ENCODE measurements around the gene BDNF. TPM values are rescaled to one million over a fixed set of nuclear protein-coding genes. Genes with fewer than 3 reads are reported as not detected.
"Not testable (repeated sequence)": the region's sequence is repeated elsewhere in the genome, so short reads cannot be mapped to it uniquely, and the experiment has no call there.

BDNF gene
- total RNA-seq, result not detected

DNA sequence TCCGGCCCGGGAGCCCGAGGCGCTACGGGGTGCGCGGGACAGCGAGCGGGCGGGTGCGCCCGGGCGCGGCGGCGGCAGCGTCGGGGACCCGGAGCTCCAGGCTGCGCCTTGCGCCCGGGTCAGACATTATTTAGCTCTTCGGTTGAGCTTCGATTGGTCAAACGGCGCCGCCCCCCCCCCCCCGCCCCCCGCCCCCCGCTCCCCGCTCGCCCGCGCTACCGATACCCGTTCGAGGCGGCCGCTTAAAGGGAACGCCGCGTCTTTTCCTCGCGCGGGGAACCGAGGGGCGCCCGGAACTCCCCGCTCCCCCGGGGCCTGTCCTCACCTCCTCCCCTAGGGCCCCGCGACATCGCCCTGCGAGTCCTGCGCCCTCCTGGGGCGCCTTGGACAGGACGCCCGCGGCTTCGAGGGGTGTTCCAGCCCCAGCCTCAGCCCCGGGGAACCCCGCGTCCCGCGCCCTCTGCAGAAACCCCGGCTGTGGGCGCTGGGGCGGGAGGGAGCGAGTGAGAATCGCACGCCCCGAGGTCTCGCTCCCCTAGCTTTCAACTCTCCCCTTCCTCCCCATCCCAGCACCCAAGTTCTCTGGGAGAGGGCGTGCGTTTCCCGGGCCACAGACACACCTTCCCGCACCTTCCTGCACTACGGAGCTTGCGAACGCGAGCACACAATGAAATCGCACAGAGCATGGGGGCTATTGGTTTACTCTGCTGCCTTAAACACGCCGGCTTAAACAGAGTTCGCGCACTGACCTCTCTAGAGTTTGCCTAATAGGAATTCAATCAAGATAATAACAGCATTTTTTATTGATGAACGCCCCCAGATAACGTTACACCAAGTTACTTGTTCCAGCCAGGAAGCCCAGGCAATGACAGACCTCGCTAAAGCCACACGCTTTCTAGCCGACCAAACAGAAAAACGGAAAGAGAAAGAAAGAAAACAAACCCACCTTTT, at the start of gene BDNF:
Gene BDNF (minus strand): TSS at position 105 of the 951 bp plus-strand sequence. CDS start 41,891 bp downstream, outside the sequence.
- Mint-ChIP-seq H3K27ac (no peak within 1 kb of the TSS), H3K9me3 (no peaks in the 10 kb centered on the region), H3K27me3 (peaks cover 81% of the 10 kb centered on the region), H3K4me3 (peak within 1 kb of the TSS; percentile 81), H3K4me1 (peaks cover 21% of the 10 kb centered on the region), H3K36me3 (no peaks in the 10 kb centered on the region)
- no peak for ATAC-seq (ENCODE audit: low read depth)
- peak; percentile 44 for DNase-seq
- POLR2A ChIA-PET, result no interaction called here

DNA sequence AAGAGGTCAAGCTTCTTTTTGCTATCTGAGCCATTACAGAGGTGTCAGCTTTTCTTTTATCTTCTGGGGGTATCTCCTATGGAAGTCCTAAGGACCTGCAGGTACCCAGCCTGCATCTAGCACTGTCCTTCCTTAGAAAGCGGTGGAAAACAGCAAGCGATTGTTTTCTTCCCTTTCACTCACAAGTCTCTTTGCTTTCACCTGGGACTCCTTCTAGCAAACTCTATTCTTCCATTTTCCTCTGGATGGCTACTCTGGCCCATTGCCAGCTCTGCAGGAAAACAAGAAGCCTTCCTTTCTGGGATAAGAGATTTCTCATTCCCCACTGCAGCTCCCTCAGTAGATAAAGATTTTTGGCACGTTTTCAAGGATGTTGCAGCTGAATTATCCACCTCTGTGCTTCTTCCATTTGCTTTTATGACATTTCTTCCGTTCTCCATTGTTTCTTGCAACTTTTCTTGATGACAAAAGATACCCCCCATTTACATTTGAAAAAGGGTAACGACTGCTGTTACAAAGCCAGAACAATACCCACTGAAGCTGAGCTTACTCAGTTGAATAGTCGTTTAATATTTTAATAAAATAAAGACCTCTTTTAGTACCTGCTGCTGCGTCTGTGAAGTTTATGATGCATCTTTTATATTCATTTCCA, 40.2 kb upstream of the BDNF start:
- POLR2A ChIA-PET, result no interaction called here
- H3K36me3 Mint-ChIP-seq, result no peaks in the 10 kb centered on the region
- ATAC-seq (ENCODE audit: low read depth) (no peak), DNase-seq (no peak)
- no peaks in the 10 kb centered on the region for H3K9me3 Mint-ChIP-seq
- no peak overlapping the region for H3K4me3 Mint-ChIP-seq
- H3K27ac Mint-ChIP-seq, result no peak overlapping the region
- peaks cover 3% of the 10 kb centered on the region for H3K27me3 Mint-ChIP-seq
- no peaks in the 10 kb centered on the region for H3K4me1 Mint-ChIP-seq

DNA sequence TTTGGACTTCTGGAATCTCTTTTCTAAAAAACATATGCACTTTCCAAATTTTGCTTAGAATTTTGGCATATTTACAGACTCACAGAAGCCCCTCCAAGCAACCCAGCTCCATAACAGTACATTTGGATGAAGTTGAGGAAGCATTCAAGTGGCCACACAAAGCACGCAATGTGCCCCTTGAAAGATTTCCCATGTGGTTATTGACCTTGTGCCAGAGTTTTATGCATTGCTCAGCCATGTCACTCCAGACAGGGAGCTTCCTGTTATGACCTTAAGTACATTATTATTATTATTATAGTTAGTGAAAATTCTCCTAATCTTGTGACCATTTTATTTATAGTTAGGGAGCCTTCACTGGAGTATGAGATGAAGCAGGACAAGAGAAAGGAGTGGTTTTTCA, 35.0 kb upstream of the BDNF start:
- DNase-seq, result no peak
- no peak for ATAC-seq (ENCODE audit: low read depth)
- peaks cover 3% of the 10 kb centered on the region for H3K27me3 Mint-ChIP-seq

GRCh38 chr11:27731803-27732202, 31.5 kb upstream of the BDNF start:
- H3K27me3 Mint-ChIP-seq; H3K9me3 Mint-ChIP-seq; ATAC-seq (ENCODE audit: low read depth); H3K4me1 Mint-ChIP-seq; H3K27ac Mint-ChIP-seq; H3K36me3 Mint-ChIP-seq; DNase-seq; POLR2A ChIA-PET; H3K4me3 Mint-ChIP-seq: not testable (repeated sequence)

More for the DNA sequence above, 35.0 kb upstream of the BDNF start:
- no peaks in the 10 kb centered on the region for H3K4me1 Mint-ChIP-seq
- no peak overlapping the region for H3K27ac Mint-ChIP-seq
- no peaks in the 10 kb centered on the region for H3K9me3 Mint-ChIP-seq
- no peaks in the 10 kb centered on the region for H3K36me3 Mint-ChIP-seq
- POLR2A ChIA-PET, result no interaction called here
- no peak overlapping the region for H3K4me3 Mint-ChIP-seq

- H3K4me1 Mint-ChIP-seq, result no peaks in the 10 kb centered on the region
- DNase-seq (no peak), ATAC-seq (ENCODE audit: low read depth) (no peak)
- no peak overlapping the region for H3K27ac Mint-ChIP-seq
- H3K4me3 Mint-ChIP-seq, result no peak overlapping the region
- H3K27me3 Mint-ChIP-seq, result peaks cover 21% of the 10 kb centered on the region
- POLR2A ChIA-PET, result no interaction called here
- H3K36me3 Mint-ChIP-seq, result no peaks in the 10 kb centered on the region
- no peaks in the 10 kb centered on the region for H3K9me3 Mint-ChIP-seq
These were observed 26.7 kb upstream of the BDNF start for GRCh38 chr11:27726981-27727380.

DNA sequence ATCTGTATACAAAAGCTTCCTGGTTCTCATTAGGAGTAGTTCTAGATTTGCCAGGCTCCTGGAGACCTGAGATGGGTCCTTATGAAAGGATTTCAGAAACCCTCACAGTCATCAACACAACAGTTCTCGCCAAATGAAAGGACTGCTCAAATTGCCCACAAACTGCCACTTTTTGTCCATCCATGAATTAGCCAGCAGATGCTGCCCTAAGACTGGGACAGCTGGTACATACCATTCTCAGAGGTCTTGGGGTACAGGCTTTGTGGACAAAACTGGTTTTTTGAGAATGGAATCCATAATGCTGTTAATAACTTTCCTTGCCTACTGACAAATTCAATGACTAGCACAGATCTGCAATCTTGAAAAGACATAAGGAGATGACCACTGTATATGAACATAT, 23.4 kb upstream of the BDNF start:
- peaks cover 3% of the 10 kb centered on the region for H3K4me1 Mint-ChIP-seq
- POLR2A ChIA-PET, result no interaction called here
- H3K9me3 Mint-ChIP-seq, result peaks cover 3% of the 10 kb centered on the region
- peaks cover 49% of the 10 kb centered on the region for H3K27me3 Mint-ChIP-seq
- H3K4me3 Mint-ChIP-seq, result no peak overlapping the region
- H3K36me3 Mint-ChIP-seq, result peaks cover 6% of the 10 kb centered on the region
- no peak overlapping the region for H3K27ac Mint-ChIP-seq
- ATAC-seq (ENCODE audit: low read depth) (no peak), DNase-seq (no peak)

DNA sequence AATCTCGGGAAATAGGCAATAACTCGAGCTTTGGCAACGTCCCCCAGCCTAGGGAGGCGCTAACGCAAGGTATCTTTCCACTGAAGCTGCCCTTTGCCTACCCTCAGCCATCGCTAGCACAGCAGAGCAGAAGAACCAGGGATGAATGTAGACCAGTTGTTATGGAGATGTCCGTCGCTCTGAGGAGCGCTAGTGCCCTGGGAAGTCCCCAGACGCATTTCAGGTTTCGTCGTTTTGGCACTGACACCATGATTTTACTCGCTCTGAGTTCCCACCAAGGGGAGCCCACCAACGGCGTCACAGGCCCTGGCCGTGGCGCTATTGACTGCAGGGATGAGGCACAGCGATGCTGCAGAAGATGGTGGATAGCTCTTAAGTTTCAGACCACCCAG, 22.7 kb upstream of the BDNF start:
- ATAC-seq (ENCODE audit: low read depth) (no peak), DNase-seq (no peak)
- Mint-ChIP-seq H3K27me3 (peaks cover 57% of the 10 kb centered on the region), H3K9me3 (peaks cover 5% of the 10 kb centered on the region), H3K27ac (no peak overlapping the region), H3K4me1 (peaks cover 3% of the 10 kb centered on the region), H3K4me3 (no peak overlapping the region), H3K36me3 (peaks cover 8% of the 10 kb centered on the region)
- POLR2A ChIA-PET, result no interaction called here

GRCh38 chr11:27722117-27722952, 22.1 kb upstream of the BDNF start:
- Mint-ChIP-seq H3K4me1 (peaks cover 3% of the 10 kb centered on the region), H3K27ac (no peak overlapping the region), H3K9me3 (peaks cover 6% of the 10 kb centered on the region), H3K36me3 (peaks cover 8% of the 10 kb centered on the region), H3K27me3 (peaks cover 63% of the 10 kb centered on the region), H3K4me3 (peak overlapping the region; percentile 40)
- ATAC-seq (ENCODE audit: low read depth) (no peak), DNase-seq (peak; percentile 35)
- POLR2A ChIA-PET, result no interaction called here

DNA sequence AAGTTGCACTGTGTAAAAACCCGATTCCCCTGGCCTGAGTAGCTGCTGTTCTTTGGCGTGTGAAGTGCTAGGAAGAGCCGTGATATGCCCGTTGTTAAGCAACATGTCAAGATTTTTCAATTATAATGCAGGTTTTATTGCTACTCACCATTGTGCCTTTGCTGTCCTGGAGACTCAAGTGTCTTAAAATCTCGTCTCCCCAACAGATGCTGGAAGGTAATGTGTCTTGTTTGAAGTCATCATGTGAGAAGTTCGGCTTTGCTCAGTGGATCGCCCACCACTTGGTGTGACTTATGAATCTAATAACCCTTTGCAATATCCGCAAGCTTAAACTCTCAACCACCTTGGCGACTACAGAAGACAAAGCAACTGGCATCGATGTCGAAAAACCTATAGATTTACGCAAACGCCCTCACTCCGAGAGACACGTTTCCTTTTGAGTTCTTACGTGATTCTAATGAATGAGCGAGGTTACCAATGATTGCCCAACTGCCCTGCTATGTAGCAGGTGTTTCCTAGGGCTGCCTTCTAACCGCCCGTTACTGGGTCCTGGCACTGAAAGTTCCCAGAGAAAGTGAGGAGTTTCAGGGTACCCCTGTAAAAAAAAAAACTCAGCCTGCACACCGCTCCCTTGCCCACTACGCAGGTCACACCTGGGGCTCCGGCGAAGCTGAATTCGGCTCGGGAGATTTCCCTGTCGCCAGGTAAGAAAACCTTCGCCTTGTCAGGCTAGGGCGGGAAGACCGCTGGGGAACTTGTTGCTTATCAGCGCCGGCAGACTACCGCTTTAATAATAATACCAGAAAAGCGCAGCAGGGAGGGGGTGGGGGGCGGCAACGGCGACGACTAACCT, 21.2 kb upstream of the BDNF start:
- peak overlapping the region; percentile 40 for H3K4me3 Mint-ChIP-seq
- no peak for ATAC-seq (ENCODE audit: low read depth)
- peak overlapping the region; percentile 21 for H3K27ac Mint-ChIP-seq
- DNase-seq, result no peak
- peaks cover 69% of the 10 kb centered on the region for H3K27me3 Mint-ChIP-seq
- peaks cover 3% of the 10 kb centered on the region for H3K4me1 Mint-ChIP-seq
- peaks cover 6% of the 10 kb centered on the region for H3K9me3 Mint-ChIP-seq
- peaks cover 8% of the 10 kb centered on the region for H3K36me3 Mint-ChIP-seq
- POLR2A ChIA-PET, result no interaction called here

DNA sequence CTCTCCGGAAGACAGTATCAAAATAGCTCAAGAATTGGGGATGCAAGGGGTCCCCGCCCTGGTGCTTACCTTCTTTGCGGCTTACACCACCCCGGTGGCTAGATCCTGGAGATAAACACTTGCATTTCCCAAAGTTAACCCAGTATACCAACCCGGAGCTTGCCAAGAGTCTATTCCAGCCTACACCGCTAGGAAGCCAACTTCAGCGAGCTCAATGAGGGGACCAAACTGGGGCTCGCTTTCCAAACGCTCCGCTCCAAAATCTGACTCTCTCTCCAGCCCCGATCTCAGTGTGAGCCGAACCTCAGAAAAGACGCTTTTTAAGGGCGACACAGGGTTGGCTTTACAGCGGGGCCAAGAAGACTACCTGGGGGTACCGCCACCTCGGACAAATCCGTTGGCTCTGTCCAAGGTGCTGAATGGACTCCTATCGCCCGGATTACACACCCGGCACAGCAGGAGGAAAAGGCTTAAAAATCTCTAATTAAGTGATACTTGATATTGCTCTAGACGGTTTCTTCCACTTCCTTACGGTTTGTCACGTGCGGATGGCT, 20.1 kb upstream of the BDNF start:
- H3K27ac Mint-ChIP-seq, result no peak overlapping the region
- POLR2A ChIA-PET, result no interaction called here
- H3K4me3 Mint-ChIP-seq, result no peak overlapping the region
- H3K27me3 Mint-ChIP-seq, result peaks cover 71% of the 10 kb centered on the region
- H3K9me3 Mint-ChIP-seq, result peaks cover 6% of the 10 kb centered on the region
- peaks cover 8% of the 10 kb centered on the region for H3K36me3 Mint-ChIP-seq
- H3K4me1 Mint-ChIP-seq, result peaks cover 3% of the 10 kb centered on the region
- ATAC-seq (ENCODE audit: low read depth) (no peak), DNase-seq (peak; percentile 39)

DNA sequence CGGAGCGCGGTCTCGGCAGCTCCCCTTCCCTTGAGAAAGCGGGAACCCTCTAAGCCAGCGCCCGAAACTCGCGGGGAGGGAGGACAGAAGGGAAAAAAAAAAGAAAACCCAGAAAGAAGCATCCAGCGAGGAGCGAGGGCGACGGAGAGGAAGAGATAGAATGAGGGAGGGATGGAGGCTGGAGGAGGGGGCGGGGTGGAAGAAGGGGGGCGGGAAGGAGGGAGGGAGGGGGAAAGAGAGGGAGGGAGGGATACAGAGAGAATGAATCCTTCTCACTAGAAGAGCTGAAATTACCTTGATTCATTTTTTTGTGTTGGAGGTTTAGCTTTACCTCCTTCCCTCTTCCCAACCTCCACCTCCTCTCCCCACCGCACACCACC, 19.3 kb upstream of the BDNF start:
- Mint-ChIP-seq H3K4me3 (no peak overlapping the region), H3K4me1 (peaks cover 3% of the 10 kb centered on the region), H3K27me3 (peaks cover 68% of the 10 kb centered on the region), H3K9me3 (peaks cover 6% of the 10 kb centered on the region), H3K36me3 (peaks cover 8% of the 10 kb centered on the region), H3K27ac (no peak overlapping the region)
- DNase-seq (no peak), ATAC-seq (ENCODE audit: low read depth) (no peak)
- POLR2A ChIA-PET, result no interaction called here

DNA sequence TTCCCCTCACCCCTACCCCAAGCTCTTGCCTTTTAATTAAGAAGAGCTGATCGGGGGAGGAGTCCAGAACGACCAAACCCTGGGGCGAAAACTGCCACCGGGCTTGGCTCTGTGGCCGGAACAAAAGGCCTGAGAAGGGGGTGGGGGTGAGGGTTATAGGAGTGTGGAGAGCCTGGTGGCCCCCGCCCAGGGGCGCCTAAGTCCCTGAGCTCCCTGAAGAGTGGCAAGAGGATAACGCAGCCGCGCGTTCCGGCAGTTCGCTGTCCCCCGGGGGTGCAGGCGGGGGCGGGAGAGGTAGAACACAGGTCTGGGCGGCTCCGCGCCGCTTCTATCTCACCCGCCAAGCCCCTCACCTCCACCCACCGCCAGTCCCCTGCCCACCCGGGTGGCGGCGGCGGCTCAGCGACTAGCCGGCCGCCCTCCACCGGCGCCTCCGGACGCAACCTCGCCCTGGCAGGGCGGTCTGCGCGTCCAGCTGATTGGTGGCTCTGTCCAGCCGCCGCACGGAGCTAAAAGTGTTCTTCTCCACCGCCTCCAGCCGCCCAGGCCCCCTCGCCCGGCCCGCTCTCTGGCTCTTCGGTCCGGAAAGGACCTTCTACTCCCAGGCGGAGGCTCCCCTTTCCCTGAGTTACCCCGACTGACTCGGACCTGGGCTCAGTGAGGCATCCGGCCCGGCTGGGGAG, 18.7 kb upstream of the BDNF start:
- Mint-ChIP-seq H3K27me3 (peaks cover 66% of the 10 kb centered on the region), H3K9me3 (peaks cover 6% of the 10 kb centered on the region), H3K4me3 (no peak overlapping the region), H3K4me1 (peaks cover 3% of the 10 kb centered on the region), H3K27ac (no peak overlapping the region), H3K36me3 (peaks cover 8% of the 10 kb centered on the region)
- no peak for DNase-seq
- POLR2A ChIA-PET, result no interaction called here
- no peak for ATAC-seq (ENCODE audit: low read depth)
